ENCODE measurements around the gene DNAAF5. TPM values are rescaled to one million over a fixed set of nuclear protein-coding genes. Genes with fewer than 3 reads are reported as not detected.

Gene DNAAF5
- total RNA-seq, 1 donor from 2014 or later: 15.3 TPM

- Mint-ChIP-seq H3K27ac (ENCODE audit: unreplicated experiment) (no peak overlapping the region), H3K27me3 (ENCODE audit: low read depth) (no peaks in the 10 kb centered on the region), H3K4me1 (ENCODE audit: low read depth) (no peaks in the 10 kb centered on the region), H3K9me3 (ENCODE audit: low read depth) (no peaks in the 10 kb centered on the region), H3K36me3 (ENCODE audit: low read depth) (no peaks in the 10 kb centered on the region), H3K4me3 (ENCODE audit: unreplicated experiment) (no peak overlapping the region)
- DNase-seq (ENCODE audit: low spot score): no peak
- TF ChIP-seq CTCF (IDR thresholded peaks at IDR 0.05): no peak
These were observed 12.2 kb upstream of the DNAAF5 start for GRCh38 chr7:714251-714671.

- Mint-ChIP-seq H3K36me3 (ENCODE audit: low read depth) (no peaks in the 10 kb centered on the region), H3K27ac (ENCODE audit: unreplicated experiment) (no peak overlapping the region), H3K9me3 (ENCODE audit: low read depth) (peaks cover 7% of the 10 kb centered on the region), H3K4me1 (ENCODE audit: low read depth) (no peaks in the 10 kb centered on the region), H3K27me3 (ENCODE audit: low read depth) (no peaks in the 10 kb centered on the region), H3K4me3 (ENCODE audit: unreplicated experiment) (no peak overlapping the region)
- no peak for DNase-seq (ENCODE audit: low spot score)
- no peak for TF ChIP-seq CTCF (IDR thresholded peaks at IDR 0.05)
These were observed 10.3 kb upstream of the DNAAF5 start for GRCh38 chr7:716222-716621.

GRCh38 chr7:716636-717035, 9.9 kb upstream of the DNAAF5 start:
- no peak for DNase-seq (ENCODE audit: low spot score)
- Mint-ChIP-seq H3K4me1 (ENCODE audit: low read depth) (no peaks in the 10 kb centered on the region), H3K9me3 (ENCODE audit: low read depth) (peaks cover 8% of the 10 kb centered on the region), H3K4me3 (ENCODE audit: unreplicated experiment) (no peak overlapping the region), H3K36me3 (ENCODE audit: low read depth) (peaks cover 1% of the 10 kb centered on the region), H3K27me3 (ENCODE audit: low read depth) (no peaks in the 10 kb centered on the region), H3K27ac (ENCODE audit: unreplicated experiment) (no peak overlapping the region)
- no peak for TF ChIP-seq CTCF (IDR thresholded peaks at IDR 0.05)

GRCh38 chr7:721619-722248, 4.8 kb upstream of the DNAAF5 start:
- Mint-ChIP-seq H3K36me3 (ENCODE audit: low read depth) (peaks cover 8% of the 10 kb centered on the region), H3K27ac (ENCODE audit: unreplicated experiment) (no peak overlapping the region), H3K4me1 (ENCODE audit: low read depth) (peaks cover 12% of the 10 kb centered on the region), H3K9me3 (ENCODE audit: low read depth) (peaks cover 14% of the 10 kb centered on the region), H3K4me3 (ENCODE audit: unreplicated experiment) (no peak overlapping the region), H3K27me3 (ENCODE audit: low read depth) (no peaks in the 10 kb centered on the region)
- TF ChIP-seq CTCF (IDR thresholded peaks at IDR 0.05): no peak
- no peak for DNase-seq (ENCODE audit: low spot score)

- no peak overlapping the region for H3K4me3 Mint-ChIP-seq (ENCODE audit: unreplicated experiment)
- no peak for TF ChIP-seq CTCF (IDR thresholded peaks at IDR 0.05)
- H3K4me1 Mint-ChIP-seq (ENCODE audit: low read depth): peaks cover 21% of the 10 kb centered on the region
- H3K9me3 Mint-ChIP-seq (ENCODE audit: low read depth): peaks cover 14% of the 10 kb centered on the region
- H3K27ac Mint-ChIP-seq (ENCODE audit: unreplicated experiment): no peak overlapping the region
- DNase-seq (ENCODE audit: low spot score): no peak
- no peaks in the 10 kb centered on the region for H3K27me3 Mint-ChIP-seq (ENCODE audit: low read depth)
- peaks cover 8% of the 10 kb centered on the region for H3K36me3 Mint-ChIP-seq (ENCODE audit: low read depth)
These were observed 3.0 kb upstream of the DNAAF5 start for GRCh38 chr7:723541-723940.
